GM12892 (cell line): ENCODE data around the gene MYBPC3.

Experiments
- POLR2A ChIP-seq: IDR thresholded peaks from 2 replicates; pipeline ENCODE4 v1.6.1; 2011; ENCODE audit warnings: low read depth, low read length, control low read depth
- TAF1 ChIP-seq: IDR thresholded peaks from 2 replicates; pipeline ENCODE4 v1.6.1; 2011; ENCODE audit warnings: low read depth, mild to moderate bottlenecking, control low read depth, low read length, borderline replicate concordance

DNA sequence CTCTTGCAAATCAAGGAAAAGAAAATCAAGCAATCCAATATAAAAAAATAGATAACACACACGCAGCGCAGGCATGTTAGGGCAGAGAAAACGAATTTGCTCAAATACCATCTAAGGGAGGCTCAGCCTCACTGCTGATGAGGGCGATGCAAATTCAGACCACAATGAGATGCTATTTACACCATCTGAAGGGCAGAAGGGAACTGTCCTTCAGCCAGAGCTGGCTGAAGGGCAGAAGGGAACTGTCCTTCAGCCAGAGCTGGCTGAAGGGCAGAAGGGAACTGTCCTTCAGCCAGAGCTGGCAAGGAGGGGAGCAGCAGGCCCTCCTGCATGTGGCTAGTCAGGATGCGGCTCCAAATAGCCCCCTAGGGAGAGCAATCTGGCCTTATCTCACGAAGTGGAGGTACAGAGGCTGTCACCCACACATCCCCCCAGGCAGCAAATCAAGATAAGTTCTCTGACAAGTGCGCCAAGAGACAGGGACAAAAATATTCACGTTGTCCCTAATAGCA, 48.3 kb upstream of the MYBPC3 start:
- TF ChIP-seq TAF1 (no peak), POLR2A (no peak)
